K562 (cell line): Measurements from ENCODE around the gene NUDT22.

Source experiments
- CBFA2T2 ChIP-seq: fragments of 450-650 bp; conservative IDR thresholded peaks from 2 replicates; pipeline ENCODE4 v1.6.1; 2017; ENCODE audit warnings: mild to moderate bottlenecking
- CTCF ChIP-seq, 3 experiments: IDR thresholded peaks in 2 of 3; conservative IDR thresholded peaks in 1 of 3; 2 replicates each; pipeline ENCODE4 v1.5.1; 2011 to 2012; ENCODE audit warnings: low read length in 3 of 3, mild to moderate bottlenecking in 3 of 3, control low read depth in 2 of 3, improper control_type of control experiment in 1 of 3, inconsistent platforms in 1 of 3, low read depth in 1 of 3, mixed read lengths in 1 of 3, moderate library complexity in 1 of 3; ENCODE audit not compliant: insufficient read depth in 2 of 3
- HDGF ChIP-seq: fragments of 450-650 bp; IDR thresholded peaks from 2 replicates; pipeline ENCODE4 v1.6.1; 2016
- MAX ChIP-seq: sonication (generic); formaldehyde crosslinking; IDR thresholded peaks from 2 replicates; pipeline ENCODE4 v1.9.0; 2022; ENCODE audit warnings: mild to moderate bottlenecking, missing genetic modification reagents
- ZNF316 ChIP-seq: fragments of 450-650 bp; IDR thresholded peaks from 2 replicates; pipeline ENCODE4 v1.6.1; 2016

GRCh38 chr11:64224891-64225607, 1.0 kb upstream of the NUDT22 start:
- TF ChIP-seq HDGF (no peak), ZNF316 (no peak), CBFA2T2 (no peak), CTCF (IDR thresholded peaks at IDR 0.05 in 2 of 3, conservative IDR thresholded peaks at IDR 0.05 in 1 of 3; ENCODE audit: insufficient read depth in 2 of 3, low read depth in 1 of 3, low read length in 3 of 3) (0 out of 6 replicates have a peak, but pooled peaks of 1 of the 3 experiments have one; percentile 3), MAX (no peak)
